Hematopoietic multipotent progenitor cell treated with erythropoietin and hydrocortisone succinate and interleukin-3 and kit ligand, for 15 days (in vitro differentiated cells): ENCODE data around the gene GNA12.
"Not testable (repeated sequence)": the region's sequence is repeated elsewhere in the genome, so short reads cannot be mapped to it uniquely, and the experiment has no call there.

Source experiments
- DNase-seq: peaks from one replicate; pipeline ENCODE4 v3.0.0-alpha.2; 2015; ENCODE audit warnings: low spot score

Gene GNA12

DNA sequence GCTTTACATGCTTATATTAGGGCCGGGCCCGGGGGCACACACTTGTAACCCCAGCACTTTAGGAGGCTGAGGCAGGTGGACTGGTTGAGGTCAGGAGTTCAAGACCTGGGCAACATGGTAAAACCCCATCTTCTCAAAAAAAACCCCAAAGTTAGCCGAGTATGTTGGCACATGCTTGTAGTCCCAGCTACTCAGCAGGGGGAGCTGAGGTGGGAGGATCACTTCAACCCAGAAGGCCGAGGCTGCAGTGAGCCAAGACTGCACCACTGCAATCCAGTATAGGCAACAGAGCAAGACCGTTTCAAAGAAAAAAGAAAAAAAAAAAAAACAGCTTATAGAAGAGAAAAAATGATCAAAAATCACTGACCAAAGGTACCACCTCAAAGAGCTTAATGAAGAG is 93.0 kb downstream of the GNA12 start:
- DNase-seq: no peak

DNA sequence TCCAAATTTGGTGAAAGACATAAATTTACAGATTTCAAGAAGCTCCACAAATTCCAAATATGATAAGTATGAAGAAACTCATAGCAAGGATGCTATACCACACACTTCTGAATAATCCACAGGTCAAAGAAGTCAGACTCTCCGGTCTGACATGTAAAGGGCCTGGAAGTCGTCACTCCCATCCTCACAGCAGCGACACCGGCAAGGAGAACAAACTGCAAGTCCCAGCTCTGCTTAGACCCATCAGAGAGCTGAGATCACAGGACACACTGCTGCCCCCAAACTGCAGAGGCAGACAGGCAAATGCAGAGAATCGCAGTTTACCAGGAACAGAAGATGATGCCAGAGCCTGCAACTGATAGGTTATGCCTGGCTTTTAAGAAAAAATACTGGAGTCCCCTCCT is 94.1 kb downstream of the GNA12 start:
- no peak for DNase-seq

DNA sequence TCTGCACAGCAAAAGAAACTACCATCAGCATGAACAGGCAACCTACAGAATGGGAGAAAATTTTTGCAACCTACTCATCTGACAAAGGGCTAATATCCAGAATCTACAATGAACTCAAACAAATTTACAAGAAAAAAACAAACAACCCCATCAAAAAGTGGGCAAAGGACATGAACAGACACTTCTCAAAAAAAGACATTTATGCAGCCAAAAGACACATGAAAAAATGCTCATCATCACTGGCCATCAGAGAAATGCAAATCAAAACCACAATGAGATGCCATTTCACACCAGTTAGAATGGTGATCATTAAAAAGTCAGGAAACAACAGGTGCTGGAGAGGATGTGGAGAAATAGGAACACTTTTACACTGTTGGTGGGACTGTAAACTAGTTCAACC is 95.4 kb downstream of the GNA12 start:
- not testable (repeated sequence) for DNase-seq

DNA sequence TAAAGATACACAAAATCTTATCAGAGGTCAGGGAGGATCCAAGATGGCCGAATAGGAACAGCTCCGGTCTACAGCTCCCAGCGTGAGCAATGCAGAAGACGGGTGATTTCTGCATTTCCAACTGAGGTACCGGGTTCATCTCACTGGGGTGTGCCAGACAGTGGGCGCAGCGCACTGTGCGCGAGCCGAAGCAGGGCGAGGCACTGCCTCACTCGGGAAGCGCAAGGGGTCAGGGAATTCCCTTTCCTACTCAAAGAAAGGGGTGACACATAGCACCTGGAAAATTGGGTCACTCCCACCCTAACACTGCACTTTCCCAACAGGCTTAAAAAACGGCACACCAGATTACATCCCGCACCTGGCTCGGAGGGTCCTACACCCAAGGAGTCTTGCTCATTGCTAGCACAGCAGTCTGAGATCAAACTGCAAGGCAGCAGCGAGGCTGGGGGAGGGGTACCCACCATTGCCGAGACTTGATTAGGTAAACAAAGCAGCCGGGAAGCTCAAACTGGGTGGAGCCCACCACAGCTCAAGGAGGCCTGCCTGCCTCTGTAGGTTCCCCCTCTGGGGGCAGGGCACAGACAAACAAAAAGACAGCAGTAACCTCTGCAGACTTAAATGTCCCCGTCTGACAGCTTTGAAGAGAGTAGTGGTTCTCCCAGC is 100.5 kb downstream of the GNA12 start:
- not testable (repeated sequence) for DNase-seq

DNA sequence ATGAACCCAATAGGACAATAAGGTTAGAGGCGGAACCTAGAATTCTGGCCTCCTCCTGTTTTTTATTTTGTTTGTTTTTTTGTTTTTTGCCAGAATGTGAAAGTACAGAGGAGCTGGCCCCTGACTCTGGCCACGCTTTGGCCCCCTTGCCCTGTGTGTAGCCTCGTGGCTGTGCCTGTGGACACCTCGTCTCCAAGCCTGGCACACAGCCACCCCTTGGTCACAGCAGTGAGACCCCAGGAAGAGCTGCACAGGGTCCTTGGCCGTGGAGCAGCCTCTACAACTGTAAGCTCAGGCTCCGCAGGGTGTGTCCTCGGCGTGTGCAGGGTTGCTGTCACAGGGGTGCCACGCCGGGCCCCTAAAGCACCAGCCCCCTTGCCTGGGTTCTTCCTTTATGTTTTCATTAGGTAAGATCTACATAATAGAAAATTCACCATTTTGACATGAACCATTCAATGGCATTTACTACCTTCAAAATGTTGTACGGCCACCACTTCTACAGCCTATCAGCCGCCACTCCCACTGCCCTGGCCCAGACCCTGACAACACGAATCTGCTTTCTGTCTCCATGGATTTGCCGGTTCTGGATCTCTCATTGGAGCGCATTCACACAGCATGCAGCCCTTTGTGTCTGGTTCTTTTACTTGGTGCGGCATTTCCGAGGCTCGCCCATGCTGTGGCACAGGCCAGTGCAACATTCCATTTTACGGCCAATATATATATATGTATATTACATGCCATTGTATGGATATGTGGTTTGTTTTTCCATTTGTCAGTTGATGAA is 105.2 kb downstream of the GNA12 start:
- DNase-seq: no peak

DNA sequence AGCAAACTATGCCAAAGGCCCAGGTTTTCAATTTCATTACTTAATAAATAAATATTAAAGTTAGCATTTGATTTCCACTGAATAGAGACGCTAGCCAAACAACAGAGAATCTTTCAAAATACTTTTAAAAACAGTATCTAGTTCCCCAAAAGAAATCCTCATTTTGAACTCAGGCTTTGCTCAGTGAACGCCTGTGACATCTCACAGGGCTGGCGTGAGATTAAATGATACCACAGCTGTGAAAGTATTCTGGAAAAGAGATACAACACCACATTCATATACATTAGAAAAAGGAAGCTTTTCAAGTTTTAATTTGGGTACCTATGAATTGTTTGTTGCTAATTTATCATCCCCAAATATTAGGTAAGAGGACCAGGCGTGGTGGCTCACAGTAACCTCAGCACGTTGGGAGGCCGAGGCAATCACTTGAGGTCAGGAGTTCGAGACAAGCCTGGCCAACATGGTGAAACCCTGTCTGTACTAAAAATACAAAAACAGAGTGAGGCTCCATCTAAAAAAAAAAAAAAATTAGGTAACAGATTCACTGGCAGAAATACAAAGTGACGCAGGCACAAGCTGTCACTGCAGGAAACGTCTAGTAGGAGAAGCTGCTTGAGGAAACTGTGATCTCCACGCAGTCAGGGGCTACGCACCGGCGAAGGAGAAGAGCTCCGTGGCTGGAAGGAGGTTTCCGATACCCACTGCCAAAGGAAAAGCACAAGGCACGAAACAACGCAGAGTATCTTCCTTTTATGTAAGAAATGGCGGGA is 106.2 kb downstream of the GNA12 start:
- DNase-seq: peak; percentile 34

DNA sequence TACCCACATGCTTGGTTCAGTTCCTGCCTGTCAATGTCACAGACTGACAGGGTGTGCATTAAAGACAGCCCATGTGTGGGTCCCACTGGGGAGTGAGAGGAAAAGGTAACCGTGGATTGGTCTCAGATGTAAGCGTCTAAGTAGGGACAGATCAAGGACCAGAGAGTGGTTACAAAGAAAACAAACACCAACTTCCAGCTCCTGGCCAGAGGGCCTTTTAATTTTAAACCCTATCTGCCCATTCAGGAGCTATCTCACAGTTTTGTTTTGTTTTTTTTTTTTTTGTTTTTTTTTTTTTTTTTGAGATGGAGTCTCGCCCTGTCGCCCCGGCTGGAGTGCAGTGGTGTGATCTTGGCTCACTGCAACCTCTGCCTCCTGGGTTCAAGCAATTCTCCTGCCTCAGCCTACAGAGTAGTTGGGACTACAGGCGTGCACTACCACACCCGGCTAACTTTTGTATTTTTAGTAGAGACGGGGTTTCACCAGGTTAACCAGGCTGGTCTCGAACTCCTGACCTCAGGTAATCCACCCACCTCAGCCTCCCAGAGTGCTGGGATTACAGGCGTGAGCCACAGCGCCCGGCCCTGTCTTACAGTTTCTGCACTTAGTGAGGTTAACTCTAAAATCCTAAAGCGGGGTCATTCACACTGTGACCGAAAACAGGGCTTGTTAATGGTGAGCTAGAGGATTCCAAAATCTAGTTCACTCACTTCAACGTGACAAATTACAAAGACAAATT is 106.9 kb downstream of the GNA12 start:
- DNase-seq: peak; percentile 24

DNA sequence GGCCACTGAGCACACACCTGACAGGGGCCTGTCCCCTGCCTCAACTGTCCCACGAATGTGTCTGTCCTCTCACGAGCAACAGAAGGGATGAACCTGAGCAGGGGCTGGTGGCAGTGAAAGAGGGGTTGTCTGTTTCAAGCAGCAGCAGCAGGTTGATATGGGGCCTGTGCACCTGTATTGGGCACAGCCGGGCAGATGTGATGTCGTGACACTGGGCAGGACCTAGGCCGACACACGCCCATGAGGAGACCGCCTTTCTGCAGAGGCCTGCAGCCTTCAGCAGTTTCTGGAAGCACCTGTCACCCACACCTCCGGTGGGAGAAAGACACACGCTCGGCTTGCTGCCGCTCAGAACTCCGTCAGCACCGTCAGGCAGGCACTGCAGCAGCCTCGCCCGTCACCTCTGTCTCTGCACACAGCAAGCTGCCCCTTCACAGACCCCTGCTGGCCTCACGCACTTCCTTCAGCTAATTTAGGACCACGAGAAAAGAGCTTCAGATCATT is 107.6 kb downstream of the GNA12 start:
- peak; percentile 32 for DNase-seq

DNA sequence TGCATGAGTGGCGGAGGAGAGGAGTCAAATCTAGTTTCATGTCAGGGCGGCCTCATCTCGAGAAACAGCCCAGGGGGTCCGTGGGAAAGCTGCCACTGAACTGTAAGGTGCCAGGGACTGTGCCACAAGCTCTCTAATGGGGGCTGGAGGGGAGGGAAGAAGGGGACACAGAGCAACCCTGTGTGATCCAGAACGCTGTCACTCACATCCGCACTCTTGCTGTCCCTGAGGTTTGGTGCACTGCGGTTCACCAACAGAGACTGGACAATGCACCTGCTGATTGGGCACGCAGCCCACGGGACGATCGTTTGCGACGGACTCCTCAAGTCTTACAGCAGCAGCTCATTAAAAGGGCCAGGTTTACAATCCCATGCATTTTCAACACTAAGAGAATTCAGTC is 108.4 kb downstream of the GNA12 start:
- no peak for DNase-seq

DNA sequence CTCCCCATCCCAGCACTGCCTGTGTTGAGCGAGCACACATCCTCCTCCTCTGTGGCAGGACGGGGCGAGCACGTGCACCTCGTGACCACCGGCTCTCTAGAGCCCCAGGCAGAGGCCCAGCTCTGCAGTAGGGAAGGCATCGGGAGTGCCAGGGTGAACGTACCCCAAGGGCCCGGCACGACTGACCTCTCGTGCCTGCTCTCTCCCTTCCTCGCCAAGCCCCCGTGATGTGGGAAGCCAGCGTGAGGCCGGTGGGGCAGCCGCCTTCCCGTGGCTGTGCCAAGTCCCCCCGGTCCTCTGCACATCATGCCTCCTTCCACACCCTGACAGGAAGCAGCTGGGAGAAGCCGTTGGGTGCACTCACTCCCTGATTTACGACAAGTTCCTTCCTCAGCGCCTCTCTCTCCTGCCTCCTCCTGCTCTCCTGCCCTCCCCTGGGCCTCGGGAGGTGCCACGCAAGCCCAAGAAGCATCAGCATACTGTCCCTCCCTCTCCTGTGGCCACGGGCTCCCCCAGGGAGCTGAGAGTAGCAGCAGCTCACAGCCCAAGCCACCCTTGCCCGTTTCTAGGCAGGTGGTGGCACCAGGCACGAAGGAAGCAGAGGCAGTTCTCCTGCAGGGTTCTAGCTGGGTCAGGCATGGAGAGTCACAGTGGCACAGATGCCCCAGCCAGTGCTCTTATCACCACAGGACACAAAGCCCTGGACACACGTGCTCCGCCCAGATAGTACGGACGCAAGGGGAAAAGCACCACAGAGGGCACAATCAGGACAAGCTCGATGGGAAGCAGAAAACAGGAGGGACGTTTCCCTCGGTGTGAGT is 109.1 kb downstream of the GNA12 start:
- peak; percentile 94 for DNase-seq

DNA sequence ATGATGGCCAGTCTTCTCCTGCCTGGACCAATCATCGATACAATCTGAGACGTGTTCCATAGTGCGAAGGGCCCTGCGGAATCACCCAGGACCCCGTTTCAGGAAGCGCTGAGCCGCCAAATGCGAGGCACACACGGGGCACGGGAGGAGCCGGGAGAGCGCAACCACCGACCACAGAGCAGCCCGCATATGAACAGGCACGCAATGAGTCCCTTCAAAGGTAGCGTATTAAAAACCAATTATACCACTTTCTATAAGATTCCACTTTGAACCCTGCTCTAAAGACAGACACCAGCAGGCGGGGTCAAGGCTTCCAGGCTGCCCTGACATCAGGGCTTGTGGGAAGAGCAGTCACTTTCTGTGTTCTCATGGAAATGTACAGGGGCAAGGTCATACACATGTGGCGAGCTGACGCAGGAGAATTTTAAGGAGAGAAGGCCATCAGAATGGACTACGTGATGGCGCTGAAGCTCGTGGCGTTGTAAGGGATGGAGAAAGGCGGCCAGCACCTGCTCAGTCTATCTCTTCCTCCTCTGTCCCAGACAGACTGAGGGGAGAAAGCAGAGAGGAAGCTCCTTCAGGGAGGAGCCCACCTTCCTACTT is 109.9 kb downstream of the GNA12 start:
- peak; percentile 59 for DNase-seq

DNA sequence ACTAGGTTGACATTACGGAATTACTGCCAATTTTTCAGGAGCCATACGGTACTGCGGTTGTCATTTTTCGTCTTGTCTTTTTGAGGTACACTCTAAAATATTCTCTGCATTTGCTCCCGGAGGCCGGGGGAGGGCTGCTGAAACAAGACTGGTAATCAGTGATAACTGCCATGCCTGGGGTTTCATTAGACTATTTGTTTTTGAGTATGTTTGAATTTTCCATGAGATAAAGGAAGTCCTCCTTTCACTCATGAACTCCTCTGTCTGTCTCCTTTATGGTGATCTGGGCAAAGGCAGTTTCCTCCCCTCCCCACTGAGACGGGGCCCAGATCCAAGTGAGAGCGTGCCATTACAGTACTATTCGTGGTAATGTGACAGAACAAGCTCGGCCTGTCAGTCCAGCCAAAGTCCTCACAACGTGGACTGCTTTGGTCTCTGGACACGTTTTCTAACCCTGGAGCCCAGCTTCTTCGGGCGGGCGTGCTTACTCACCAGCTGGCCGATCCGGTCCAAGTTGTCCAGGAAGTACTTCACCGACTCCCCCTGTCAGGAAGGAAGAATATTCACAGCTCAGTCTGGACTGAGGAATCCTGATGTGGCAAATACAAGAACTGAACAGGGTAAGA is 111.0 kb downstream of the GNA12 start:
- DNase-seq: peak; percentile 78

DNA sequence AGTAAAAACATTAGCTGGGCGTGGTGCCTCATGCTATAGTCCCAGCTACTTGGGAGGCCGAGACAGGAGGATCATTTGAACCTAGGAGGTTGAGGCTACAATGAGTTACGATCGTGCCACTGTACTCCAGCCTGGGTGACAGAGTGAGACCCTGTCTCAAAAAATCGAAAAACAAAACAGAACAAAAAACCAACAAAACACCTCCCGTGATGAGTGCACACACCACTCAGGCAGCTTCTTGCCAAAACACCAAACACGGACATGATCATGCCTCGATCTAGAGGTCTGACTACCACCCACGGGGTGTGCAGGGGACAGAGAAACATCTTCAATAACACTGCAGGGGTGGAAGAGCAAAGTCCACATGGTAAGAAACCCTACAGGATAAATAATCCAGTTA is 111.7 kb downstream of the GNA12 start:
- no peak for DNase-seq

DNA sequence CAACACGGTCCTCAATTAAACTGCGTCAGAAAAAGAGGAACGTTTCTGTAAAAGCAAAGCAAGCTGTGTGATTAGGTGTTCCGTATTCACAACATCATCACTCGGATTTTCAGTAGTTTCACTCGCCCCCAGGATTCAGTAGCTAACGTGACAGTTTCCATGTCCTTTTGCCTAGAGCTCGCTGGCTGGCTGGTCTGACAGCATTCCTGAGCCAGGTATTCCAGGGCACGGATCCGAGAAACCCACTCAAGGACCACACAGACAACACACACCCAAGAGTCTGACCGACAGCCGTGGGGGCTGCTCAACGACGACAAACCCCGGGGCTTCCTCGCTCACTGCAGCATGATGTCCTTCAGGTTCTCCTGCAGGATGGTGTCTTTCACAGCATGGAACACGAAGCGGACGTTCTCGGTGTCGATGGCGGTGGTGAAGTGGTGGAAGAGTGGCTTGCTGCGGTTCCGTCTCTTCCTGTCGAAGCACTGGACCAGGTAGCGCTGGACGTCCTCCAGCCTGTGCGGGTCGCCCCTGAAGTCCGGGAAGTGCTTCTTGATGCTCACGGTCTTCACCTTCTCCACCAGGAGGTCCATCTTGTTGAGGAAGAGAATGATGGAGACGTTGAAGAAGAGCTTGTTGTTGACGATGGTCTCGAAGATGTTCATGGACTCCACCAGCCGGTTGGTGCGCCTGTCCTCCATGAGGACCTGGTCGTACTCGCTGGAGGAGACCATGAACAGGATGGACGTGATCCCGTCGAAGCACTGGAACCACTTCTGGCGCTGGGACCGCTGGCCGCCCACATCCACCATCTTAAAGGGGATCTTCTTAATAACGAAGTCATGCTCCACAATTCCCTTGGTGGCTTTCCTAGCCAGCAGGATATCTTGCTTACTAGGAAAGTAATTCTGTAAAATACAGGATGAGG is 113.0 kb downstream of the GNA12 start:
- no peak for DNase-seq

DNA sequence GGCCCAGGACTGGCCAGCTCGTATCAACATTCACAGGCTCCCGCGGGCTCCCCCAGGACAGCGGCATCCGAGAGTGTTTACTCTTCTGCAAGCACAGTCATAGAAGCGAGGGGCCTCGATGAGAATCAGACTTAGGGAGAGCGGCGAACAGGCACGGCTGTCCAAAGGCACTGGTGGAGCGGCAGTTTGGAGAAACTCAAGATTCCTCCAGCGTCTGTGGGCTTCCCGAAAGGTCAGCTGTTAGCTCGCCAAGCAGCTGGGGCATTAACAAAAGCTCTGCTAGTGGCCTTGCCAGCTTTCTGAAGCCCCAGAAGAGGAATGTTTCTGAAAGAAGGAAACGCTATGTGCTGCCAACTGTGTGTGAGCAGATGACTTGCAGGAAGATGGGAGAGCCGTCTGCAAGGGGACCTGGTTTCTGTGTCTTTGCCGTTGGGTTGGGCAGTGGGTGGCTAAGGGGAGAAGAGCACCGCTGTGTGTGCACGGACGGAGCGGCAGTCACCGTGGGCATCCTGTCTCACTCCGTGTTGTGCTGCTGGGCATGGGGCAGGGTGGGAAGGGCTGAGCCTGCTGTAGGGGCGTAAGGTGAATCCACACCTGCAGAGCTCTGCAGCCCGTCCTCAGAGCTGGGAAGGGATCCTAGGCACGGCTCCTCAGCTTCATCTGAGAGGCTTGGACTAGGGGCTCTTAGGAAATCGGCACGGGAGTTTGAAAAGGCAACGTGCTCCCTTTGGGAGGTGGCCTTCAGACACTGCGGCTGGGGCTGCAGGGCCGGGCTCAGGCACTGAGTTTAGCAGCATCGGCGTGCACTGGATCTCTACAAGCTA is 114.0 kb downstream of the GNA12 start:
- DNase-seq: no peak

DNA sequence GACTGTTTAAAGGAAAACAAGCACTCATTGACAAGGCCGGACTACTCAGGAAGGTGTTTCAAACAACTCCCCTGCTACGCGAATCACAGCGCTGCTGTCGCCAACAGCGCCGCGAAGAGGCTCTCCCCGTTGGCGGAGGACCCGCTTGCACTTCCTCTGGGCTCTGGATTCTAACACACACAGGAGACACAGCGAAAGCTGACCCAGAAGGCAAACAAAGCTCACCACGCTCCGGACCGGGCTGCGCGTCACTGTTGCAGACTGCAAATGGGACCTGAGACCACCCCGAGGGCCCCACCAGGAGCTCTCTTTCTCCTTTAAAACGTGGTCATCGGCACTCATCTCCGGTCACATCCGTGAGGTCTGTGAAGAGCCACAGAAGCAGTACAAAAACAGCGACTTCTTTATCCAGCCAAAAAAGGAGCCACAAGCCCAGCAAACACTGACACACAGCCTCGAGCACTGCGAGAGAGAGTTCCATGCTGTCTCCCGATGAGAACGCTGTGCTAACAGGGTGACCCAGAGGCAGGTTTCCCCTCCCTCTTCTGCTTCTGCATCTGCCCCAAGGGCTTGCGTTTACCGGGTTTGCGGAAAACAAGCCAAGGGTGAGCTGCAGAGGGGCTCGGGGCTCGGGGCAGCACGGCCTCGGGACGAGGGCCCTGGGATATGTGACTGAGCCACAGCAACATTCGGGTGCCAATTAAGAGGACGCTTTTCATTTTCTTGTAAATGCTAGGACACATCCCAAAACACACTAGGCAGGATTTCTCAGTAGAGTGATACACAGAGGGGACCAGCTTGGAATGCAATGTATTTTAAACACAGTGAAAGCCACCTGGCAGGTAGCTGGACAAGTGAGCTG is 114.8 kb downstream of the GNA12 start:
- no peak for DNase-seq

DNA sequence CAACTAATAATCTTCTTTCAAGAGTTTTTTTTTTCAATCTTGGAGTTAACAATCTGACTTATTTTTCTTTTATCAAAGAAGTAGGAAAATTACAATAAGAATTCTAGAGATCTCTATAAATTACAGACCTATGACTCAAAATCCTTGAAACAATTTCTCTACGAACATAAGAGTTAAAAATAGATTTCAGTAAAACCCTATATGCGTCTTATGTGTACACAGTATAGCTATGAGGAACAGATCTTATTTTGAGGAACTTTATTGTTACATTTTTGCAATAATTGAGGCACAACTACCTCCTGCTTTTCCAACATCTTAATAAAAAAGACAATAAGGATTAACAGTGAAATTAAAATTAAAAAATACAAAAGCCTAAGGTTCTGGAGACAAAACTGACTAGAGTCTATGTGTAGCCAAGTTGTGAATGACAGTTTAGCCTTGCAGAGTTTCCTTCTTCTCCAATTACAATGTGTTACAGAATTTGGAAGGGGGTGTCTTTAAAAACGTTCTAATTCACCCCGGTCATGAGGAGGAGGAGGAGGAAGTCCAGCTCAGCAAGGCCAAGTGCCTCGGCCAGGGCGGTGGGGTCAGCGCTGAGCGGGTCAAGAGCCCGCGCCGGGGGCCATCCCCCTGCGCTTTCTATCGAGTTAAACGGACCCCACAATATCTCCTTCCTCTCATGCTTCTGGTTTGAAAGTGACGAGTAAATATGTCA is 115.6 kb downstream of the GNA12 start:
- no peak for DNase-seq
